GM18907 (cell line): ENCODE data around the gene PIK3AP1.
"Not testable (repeated sequence)": the region's sequence is repeated elsewhere in the genome, so short reads cannot be mapped to it uniquely, and the experiment has no call there.

Experiments
- ATAC-seq: cut with Tn5 transposase; IDR thresholded peaks from one replicate; pipeline ENCODE4 v1.9.1; 2021; ENCODE audit warnings: mild to moderate bottlenecking, moderate library complexity; ENCODE audit not compliant: unreplicated experiment

Gene PIK3AP1

GRCh38 chr10:96720422-96721206 lies at the start of gene PIK3AP1:
Gene PIK3AP1 (minus strand): TSS chr10:96720514. CDS start chr10:96720394, 120 bp downstream.
- ATAC-seq = peak; percentile 56

- no peak for ATAC-seq
These were observed 47.8 kb upstream of the PIK3AP1 start for GRCh38 chr10:96768136-96768535.

- no peak for ATAC-seq
These were observed 47.3 kb upstream of the PIK3AP1 start for GRCh38 chr10:96767611-96768010.

GRCh38 chr10:96765406-96766240 lies 45.3 kb upstream of the PIK3AP1 start:
- ATAC-seq = no peak

GRCh38 chr10:96764425-96765060 lies 44.2 kb upstream of the PIK3AP1 start:
- no peak for ATAC-seq

- ATAC-seq = peak; percentile 91
These were observed 38.1 kb upstream of the PIK3AP1 start for GRCh38 chr10:96758423-96758822.

- ATAC-seq = no peak
These were observed 36.0 kb upstream of the PIK3AP1 start for GRCh38 chr10:96756111-96756903.

GRCh38 chr10:96753956-96754355 lies 33.6 kb upstream of the PIK3AP1 start:
- ATAC-seq = no peak

- ATAC-seq = no peak
These were observed 32.1 kb upstream of the PIK3AP1 start for GRCh38 chr10:96752375-96752774.

- not testable (repeated sequence) for ATAC-seq
These were observed 30.0 kb upstream of the PIK3AP1 start for GRCh38 chr10:96750316-96750715.

- peak; percentile 83 for ATAC-seq
These were observed 27.6 kb upstream of the PIK3AP1 start for GRCh38 chr10:96747734-96748550.

GRCh38 chr10:96746503-96746902 lies 26.2 kb upstream of the PIK3AP1 start:
- ATAC-seq = no peak

GRCh38 chr10:96745950-96746349 lies 25.6 kb upstream of the PIK3AP1 start:
- no peak for ATAC-seq

GRCh38 chr10:96743988-96744585 lies 23.8 kb upstream of the PIK3AP1 start:
- ATAC-seq = no peak

GRCh38 chr10:96741557-96741956 lies 21.2 kb upstream of the PIK3AP1 start:
- ATAC-seq = not testable (repeated sequence)

- ATAC-seq = no peak
These were observed 20.4 kb upstream of the PIK3AP1 start for GRCh38 chr10:96740579-96741281.

- no peak for ATAC-seq
These were observed 19.8 kb upstream of the PIK3AP1 start for GRCh38 chr10:96740141-96740540.

GRCh38 chr10:96737307-96737902 lies 17.1 kb upstream of the PIK3AP1 start:
- not testable (repeated sequence) for ATAC-seq
